HG02973 (cell line): ENCODE data around the gene RBM28.

Experiments used
- ATAC-seq: cut with Tn5 transposase; IDR thresholded peaks from one replicate; pipeline ENCODE4 v1.9.1; 2021; ENCODE audit warnings: moderate library complexity; ENCODE audit not compliant: unreplicated experiment

Gene RBM28

GRCh38 chr7:128350708-128351295 is 7.1 kb upstream of the RBM28 start:
- ATAC-seq = no peak

GRCh38 chr7:128349466-128349825 is 5.7 kb upstream of the RBM28 start:
- no peak for ATAC-seq

GRCh38 chr7:128347647-128348097 is 4.0 kb upstream of the RBM28 start:
- ATAC-seq = no peak

- ATAC-seq = no peak
Observed at GRCh38 chr7:128344431-128344774, 695 bp upstream of the RBM28 start.

- ATAC-seq = no peak
Observed at GRCh38 chr7:128341733-128342132, 2.0 kb downstream of the RBM28 start.

- no peak for ATAC-seq
Observed at GRCh38 chr7:128335730-128336129, 8.0 kb downstream of the RBM28 start.

GRCh38 chr7:128324368-128324680 is 19.4 kb downstream of the RBM28 start:
- no peak for ATAC-seq

GRCh38 chr7:128323459-128324367 is 20.0 kb downstream of the RBM28 start:
- no peak for ATAC-seq

- ATAC-seq = no peak
Observed at GRCh38 chr7:128323040-128323439, 20.7 kb downstream of the RBM28 start.

- ATAC-seq = no peak
Observed at GRCh38 chr7:128322040-128322643, 21.6 kb downstream of the RBM28 start.

- no peak for ATAC-seq
Observed at GRCh38 chr7:128321044-128321422, 22.7 kb downstream of the RBM28 start.

GRCh38 chr7:128318691-128319090 is 25.0 kb downstream of the RBM28 start:
- no peak for ATAC-seq

- ATAC-seq = no peak
Observed at GRCh38 chr7:128311013-128311412, 32.7 kb downstream of the RBM28 start.

- no peak for ATAC-seq
Observed at GRCh38 chr7:128310499-128310898, 33.2 kb downstream of the RBM28 start.

GRCh38 chr7:128309976-128310375 is 33.7 kb downstream of the RBM28 start:
- ATAC-seq = no peak

GRCh38 chr7:128309124-128309523 is 34.6 kb downstream of the RBM28 start:
- no peak for ATAC-seq

GRCh38 chr7:128307061-128307460 is 36.6 kb downstream of the RBM28 start:
- no peak for ATAC-seq

GRCh38 chr7:128304212-128304611 is 39.5 kb downstream of the RBM28 start:
- no peak for ATAC-seq

- no peak for ATAC-seq
Observed at GRCh38 chr7:128303643-128304042, 40.1 kb downstream of the RBM28 start.

GRCh38 chr7:128303133-128303532 is 40.6 kb downstream of the RBM28 start:
- ATAC-seq = no peak

- ATAC-seq = no peak
Observed at GRCh38 chr7:128302139-128302538, 41.6 kb downstream of the RBM28 start.

GRCh38 chr7:128299109-128299607 is 44.5 kb downstream of the RBM28 start:
- ATAC-seq = no peak
